GM12891 (cell line): ENCODE data around the gene MYH4.

Experiments used
- POLR2A ChIP-seq: IDR thresholded peaks from 2 replicates; pipeline ENCODE4 v1.6.1; 2011; ENCODE audit warnings: low read depth, low read length, control low read depth
- POLR2AphosphoS5 ChIP-seq: IDR thresholded peaks from 2 replicates; pipeline ENCODE4 v1.6.1; 2011; ENCODE audit warnings: low read depth, low read length, control low read depth

- TF ChIP-seq POLR2A: no peak
- no peak for TF ChIP-seq POLR2AphosphoS5
Observed at GRCh38 chr17:10513299-10514067, 44.1 kb upstream of the MYH4 start.
